GM12801 (cell line): Measurements from ENCODE around the gene ABCA4.

Experiments
- TF ChIP-seq, protein P1 (sequence below): IDR thresholded peaks from one replicate; pipeline ENCODE4 v1.5.1; 2011; ENCODE audit warnings: control low read depth; ENCODE audit not compliant: insufficient read length; ENCODE audit errors: extremely low read depth

ABCA4 gene

GRCh38 chr1:93961443-93961842, 159.5 kb downstream of the ABCA4 start:
- TF ChIP-seq, protein P1, sequence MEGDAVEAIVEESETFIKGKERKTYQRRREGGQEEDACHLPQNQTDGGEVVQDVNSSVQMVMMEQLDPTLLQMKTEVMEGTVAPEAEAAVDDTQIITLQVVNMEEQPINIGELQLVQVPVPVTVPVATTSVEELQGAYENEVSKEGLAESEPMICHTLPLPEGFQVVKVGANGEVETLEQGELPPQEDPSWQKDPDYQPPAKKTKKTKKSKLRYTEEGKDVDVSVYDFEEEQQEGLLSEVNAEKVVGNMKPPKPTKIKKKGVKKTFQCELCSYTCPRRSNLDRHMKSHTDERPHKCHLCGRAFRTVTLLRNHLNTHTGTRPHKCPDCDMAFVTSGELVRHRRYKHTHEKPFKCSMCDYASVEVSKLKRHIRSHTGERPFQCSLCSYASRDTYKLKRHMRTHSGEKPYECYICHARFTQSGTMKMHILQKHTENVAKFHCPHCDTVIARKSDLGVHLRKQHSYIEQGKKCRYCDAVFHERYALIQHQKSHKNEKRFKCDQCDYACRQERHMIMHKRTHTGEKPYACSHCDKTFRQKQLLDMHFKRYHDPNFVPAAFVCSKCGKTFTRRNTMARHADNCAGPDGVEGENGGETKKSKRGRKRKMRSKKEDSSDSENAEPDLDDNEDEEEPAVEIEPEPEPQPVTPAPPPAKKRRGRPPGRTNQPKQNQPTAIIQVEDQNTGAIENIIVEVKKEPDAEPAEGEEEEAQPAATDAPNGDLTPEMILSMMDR: no peak

GRCh38 chr1:93960641-93961147, 160.3 kb downstream of the ABCA4 start:
- TF ChIP-seq, protein P1: no peak

DNA sequence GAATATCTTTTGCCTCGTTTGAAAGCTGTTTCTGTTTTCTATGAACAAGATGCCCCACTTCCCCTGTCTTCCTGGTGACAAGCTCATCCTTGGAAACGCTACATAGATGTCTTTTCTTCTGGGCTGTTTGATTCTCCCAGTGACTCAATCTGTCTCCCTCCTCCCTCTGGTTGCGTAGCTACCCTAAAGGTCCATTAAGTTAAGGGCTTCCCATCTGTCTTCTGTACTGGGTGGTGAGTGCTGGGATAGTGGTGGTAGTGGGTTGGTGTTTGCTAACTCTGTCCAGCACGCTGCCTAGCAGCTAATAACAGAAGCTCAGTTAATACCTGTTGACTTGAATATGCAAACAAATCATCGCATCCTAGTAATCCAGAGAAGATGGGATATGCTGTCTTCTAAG, 161.5 kb downstream of the ABCA4 start:
- TF ChIP-seq, protein P1: no peak

GRCh38 chr1:93958726-93959100, 162.2 kb downstream of the ABCA4 start:
- TF ChIP-seq, protein P1: no peak

GRCh38 chr1:93958032-93958725, 162.8 kb downstream of the ABCA4 start:
- TF ChIP-seq, protein P1: no peak

GRCh38 chr1:93955765-93956164, 165.2 kb downstream of the ABCA4 start:
- TF ChIP-seq, protein P1: no peak
